ENCODE measurements around the gene GPR151. TPM values are rescaled to one million over a fixed set of nuclear protein-coding genes. Genes with fewer than 3 reads are reported as not detected.

The GPR151 gene
- polyA plus RNA-seq, 1 donor from 2014 or later = 1.0 TPM

GRCh38 chr5:146540414-146540813, 24.4 kb upstream of the GPR151 start:
- Histone ChIP-seq H3K9ac (ENCODE audit: low read length) (no peak overlapping the region), H3K36me3 (ENCODE audit: insufficient read depth, low read length) (no peaks in the 10 kb centered on the region), H3K9me2 (ENCODE audit: insufficient read depth, low read length) (no peaks in the 10 kb centered on the region), H3K79me2 (replicated peaks; ENCODE audit: insufficient read depth, low read length) (no peaks in the 10 kb centered on the region), H3K27ac (ENCODE audit: low read length) (no peak overlapping the region), H4K20me1 (ENCODE audit: insufficient read depth) (no peaks in the 10 kb centered on the region), H2AFZ (ENCODE audit: low read depth, low read length) (no peak overlapping the region), H3K9me3 (ENCODE audit: low read length) (no peaks in the 10 kb centered on the region), H3K4me2 (ENCODE audit: low read length) (no peak overlapping the region), H3K4me3 (ENCODE audit: low read length) (no peak overlapping the region), H3F3A (ENCODE audit: insufficient read depth, low read length, poor library complexity, severe bottlenecking) (no peaks in the 10 kb centered on the region), H3K27me3 (ENCODE audit: insufficient read depth, low read depth, low read length) (no peaks in the 10 kb centered on the region)
- no peak for TF ChIP-seq RAD21 (conservative IDR thresholded peaks at IDR 0.05)
- TF ChIP-seq TAF1 (IDR thresholded peaks at IDR 0.05; ENCODE audit: low read depth) = no peak
- no peak for TF ChIP-seq MXI1 (conservative IDR thresholded peaks at IDR 0.05; ENCODE audit: poor library complexity, severe bottlenecking)

- H3K4me2 ChIP-seq (ENCODE audit: low read length) = no peak overlapping the region
- no peak overlapping the region for H3K27ac ChIP-seq (ENCODE audit: low read length)
- no peaks in the 10 kb centered on the region for H3K9me3 ChIP-seq (ENCODE audit: low read length)
- H3F3A ChIP-seq (ENCODE audit: insufficient read depth, low read length, poor library complexity, severe bottlenecking) = no peaks in the 10 kb centered on the region
- TF ChIP-seq, protein P1, sequence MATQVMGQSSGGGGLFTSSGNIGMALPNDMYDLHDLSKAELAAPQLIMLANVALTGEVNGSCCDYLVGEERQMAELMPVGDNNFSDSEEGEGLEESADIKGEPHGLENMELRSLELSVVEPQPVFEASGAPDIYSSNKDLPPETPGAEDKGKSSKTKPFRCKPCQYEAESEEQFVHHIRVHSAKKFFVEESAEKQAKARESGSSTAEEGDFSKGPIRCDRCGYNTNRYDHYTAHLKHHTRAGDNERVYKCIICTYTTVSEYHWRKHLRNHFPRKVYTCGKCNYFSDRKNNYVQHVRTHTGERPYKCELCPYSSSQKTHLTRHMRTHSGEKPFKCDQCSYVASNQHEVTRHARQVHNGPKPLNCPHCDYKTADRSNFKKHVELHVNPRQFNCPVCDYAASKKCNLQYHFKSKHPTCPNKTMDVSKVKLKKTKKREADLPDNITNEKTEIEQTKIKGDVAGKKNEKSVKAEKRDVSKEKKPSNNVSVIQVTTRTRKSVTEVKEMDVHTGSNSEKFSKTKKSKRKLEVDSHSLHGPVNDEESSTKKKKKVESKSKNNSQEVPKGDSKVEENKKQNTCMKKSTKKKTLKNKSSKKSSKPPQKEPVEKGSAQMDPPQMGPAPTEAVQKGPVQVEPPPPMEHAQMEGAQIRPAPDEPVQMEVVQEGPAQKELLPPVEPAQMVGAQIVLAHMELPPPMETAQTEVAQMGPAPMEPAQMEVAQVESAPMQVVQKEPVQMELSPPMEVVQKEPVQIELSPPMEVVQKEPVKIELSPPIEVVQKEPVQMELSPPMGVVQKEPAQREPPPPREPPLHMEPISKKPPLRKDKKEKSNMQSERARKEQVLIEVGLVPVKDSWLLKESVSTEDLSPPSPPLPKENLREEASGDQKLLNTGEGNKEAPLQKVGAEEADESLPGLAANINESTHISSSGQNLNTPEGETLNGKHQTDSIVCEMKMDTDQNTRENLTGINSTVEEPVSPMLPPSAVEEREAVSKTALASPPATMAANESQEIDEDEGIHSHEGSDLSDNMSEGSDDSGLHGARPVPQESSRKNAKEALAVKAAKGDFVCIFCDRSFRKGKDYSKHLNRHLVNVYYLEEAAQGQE (IDR thresholded peaks at IDR 0.05; ENCODE audit: borderline replicate concordance) = no peak
- TF ChIP-seq, protein P2, sequence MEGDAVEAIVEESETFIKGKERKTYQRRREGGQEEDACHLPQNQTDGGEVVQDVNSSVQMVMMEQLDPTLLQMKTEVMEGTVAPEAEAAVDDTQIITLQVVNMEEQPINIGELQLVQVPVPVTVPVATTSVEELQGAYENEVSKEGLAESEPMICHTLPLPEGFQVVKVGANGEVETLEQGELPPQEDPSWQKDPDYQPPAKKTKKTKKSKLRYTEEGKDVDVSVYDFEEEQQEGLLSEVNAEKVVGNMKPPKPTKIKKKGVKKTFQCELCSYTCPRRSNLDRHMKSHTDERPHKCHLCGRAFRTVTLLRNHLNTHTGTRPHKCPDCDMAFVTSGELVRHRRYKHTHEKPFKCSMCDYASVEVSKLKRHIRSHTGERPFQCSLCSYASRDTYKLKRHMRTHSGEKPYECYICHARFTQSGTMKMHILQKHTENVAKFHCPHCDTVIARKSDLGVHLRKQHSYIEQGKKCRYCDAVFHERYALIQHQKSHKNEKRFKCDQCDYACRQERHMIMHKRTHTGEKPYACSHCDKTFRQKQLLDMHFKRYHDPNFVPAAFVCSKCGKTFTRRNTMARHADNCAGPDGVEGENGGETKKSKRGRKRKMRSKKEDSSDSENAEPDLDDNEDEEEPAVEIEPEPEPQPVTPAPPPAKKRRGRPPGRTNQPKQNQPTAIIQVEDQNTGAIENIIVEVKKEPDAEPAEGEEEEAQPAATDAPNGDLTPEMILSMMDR (IDR thresholded peaks at IDR 0.05; ENCODE audit: poor library complexity, severe bottlenecking) = no peak
- TF ChIP-seq EP300 (conservative IDR thresholded peaks at IDR 0.05; ENCODE audit: poor library complexity, severe bottlenecking) (no peak), TAF1 (IDR thresholded peaks at IDR 0.05; ENCODE audit: low read depth) (no peak), POLR2AphosphoS5 (IDR thresholded peaks at IDR 0.05) (no peak), SMC3 (conservative IDR thresholded peaks at IDR 0.05; ENCODE audit: poor library complexity) (no peak), EZH2 (IDR thresholded peaks at IDR 0.05; ENCODE audit: borderline replicate concordance, insufficient read depth, low read length, poor library complexity, severe bottlenecking) (no peak), RAD21 (conservative IDR thresholded peaks at IDR 0.05) (no peak), MXI1 (conservative IDR thresholded peaks at IDR 0.05; ENCODE audit: poor library complexity, severe bottlenecking) (no peak)
- H2AFZ ChIP-seq (ENCODE audit: low read depth, low read length) = no peak overlapping the region
- no peaks in the 10 kb centered on the region for H3K36me3 ChIP-seq (ENCODE audit: insufficient read depth, low read length)
- H3K27me3 ChIP-seq (ENCODE audit: insufficient read depth, low read depth, low read length) = no peaks in the 10 kb centered on the region
- no peak overlapping the region for H3K4me3 ChIP-seq (ENCODE audit: low read length)
- no peaks in the 10 kb centered on the region for H3K79me2 ChIP-seq (replicated peaks; ENCODE audit: insufficient read depth, low read length)
- no peaks in the 10 kb centered on the region for H3K9me2 ChIP-seq (ENCODE audit: insufficient read depth, low read length)
- no peaks in the 10 kb centered on the region for H4K20me1 ChIP-seq (ENCODE audit: insufficient read depth)
- H3K9ac ChIP-seq (ENCODE audit: low read length) = no peak overlapping the region
Measured at GRCh38 chr5:146539973-146540372, 24.0 kb upstream of the GPR151 start.

GRCh38 chr5:146538432-146538831, 22.4 kb upstream of the GPR151 start:
- Histone ChIP-seq H3K79me2 (replicated peaks; ENCODE audit: insufficient read depth, low read length) (no peaks in the 10 kb centered on the region), H3K9me3 (ENCODE audit: low read length) (no peaks in the 10 kb centered on the region), H3F3A (ENCODE audit: insufficient read depth, low read length, poor library complexity, severe bottlenecking) (no peaks in the 10 kb centered on the region), H2AFZ (ENCODE audit: low read depth, low read length) (no peak overlapping the region), H3K27ac (ENCODE audit: low read length) (no peak overlapping the region), H3K4me3 (ENCODE audit: low read length) (no peak overlapping the region), H3K9me2 (ENCODE audit: insufficient read depth, low read length) (no peaks in the 10 kb centered on the region), H3K9ac (ENCODE audit: low read length) (no peak overlapping the region), H3K36me3 (ENCODE audit: insufficient read depth, low read length) (no peaks in the 10 kb centered on the region), H4K20me1 (ENCODE audit: insufficient read depth) (no peaks in the 10 kb centered on the region), H3K27me3 (ENCODE audit: insufficient read depth, low read depth, low read length) (no peaks in the 10 kb centered on the region), H3K4me2 (ENCODE audit: low read length) (no peak overlapping the region)
- TF ChIP-seq MXI1 (conservative IDR thresholded peaks at IDR 0.05; ENCODE audit: poor library complexity, severe bottlenecking) (no peak), RAD21 (conservative IDR thresholded peaks at IDR 0.05) (no peak), POLR2AphosphoS5 (IDR thresholded peaks at IDR 0.05) (no peak), EP300 (conservative IDR thresholded peaks at IDR 0.05; ENCODE audit: poor library complexity, severe bottlenecking) (no peak), TAF1 (IDR thresholded peaks at IDR 0.05; ENCODE audit: low read depth) (no peak), SMC3 (conservative IDR thresholded peaks at IDR 0.05; ENCODE audit: poor library complexity) (no peak), EZH2 (IDR thresholded peaks at IDR 0.05; ENCODE audit: borderline replicate concordance, insufficient read depth, low read length, poor library complexity, severe bottlenecking) (no peak)
- TF ChIP-seq, protein P2 (IDR thresholded peaks at IDR 0.05; ENCODE audit: poor library complexity, severe bottlenecking) = no peak
- TF ChIP-seq, protein P1 (IDR thresholded peaks at IDR 0.05; ENCODE audit: borderline replicate concordance) = no peak
